ENCODE measurements around the gene SLC35C1.

The SLC35C1 gene

GRCh38 chr11:45847911-45848316 lies 43.0 kb downstream of the SLC35C1 start:
- no peaks in the 10 kb centered on the region for H3K27me3 ChIP-seq (ENCODE audit: low read depth)
- H3K36me3 ChIP-seq (replicated peaks): no peaks in the 10 kb centered on the region
- H3K4me1 ChIP-seq: peaks cover 22% of the 10 kb centered on the region
- peak overlapping the region; percentile 87 for H3K4me3 ChIP-seq
- no peaks in the 10 kb centered on the region for H3K9me3 ChIP-seq
- in situ Hi-C loops (cut with MboI; ENCODE audit: low sequenced_read_pairs): no loop called here
- peak in 1 of 2 experiments; percentile 49 for DNase-seq (ENCODE audit: low spot score in 2 of 2)

GRCh38 chr11:45848654-45849081 lies 43.7 kb downstream of the SLC35C1 start:
- Histone ChIP-seq H3K9me3 (no peaks in the 10 kb centered on the region), H3K36me3 (replicated peaks) (no peaks in the 10 kb centered on the region), H3K4me3 (peak overlapping the region; percentile 87), H3K27me3 (ENCODE audit: low read depth) (no peaks in the 10 kb centered on the region), H3K4me1 (peaks cover 24% of the 10 kb centered on the region)
- no peak for DNase-seq (ENCODE audit: low spot score in 2 of 2)
- in situ Hi-C loops (cut with MboI; ENCODE audit: low sequenced_read_pairs): no loop called here

- DNase-seq (ENCODE audit: low spot score in 2 of 2): no peak
- no peaks in the 10 kb centered on the region for H3K9me3 ChIP-seq
- in situ Hi-C loops (cut with MboI; ENCODE audit: low sequenced_read_pairs): no loop called here
- no peaks in the 10 kb centered on the region for H3K36me3 ChIP-seq (replicated peaks)
- H3K4me1 ChIP-seq: peaks cover 24% of the 10 kb centered on the region
- no peak overlapping the region for H3K4me3 ChIP-seq
- no peaks in the 10 kb centered on the region for H3K27me3 ChIP-seq (ENCODE audit: low read depth)
These were observed 45.5 kb downstream of the SLC35C1 start for GRCh38 chr11:45850446-45850845.

GRCh38 chr11:45851228-45851627 lies 46.3 kb downstream of the SLC35C1 start:
- in situ Hi-C loops (cut with MboI; ENCODE audit: low sequenced_read_pairs): no loop called here
- no peak for DNase-seq (ENCODE audit: low spot score in 2 of 2)

GRCh38 chr11:45852018-45852711 lies 47.2 kb downstream of the SLC35C1 start:
- peak in 1 of 2 experiments; percentile 12 for DNase-seq (ENCODE audit: low spot score in 2 of 2)
- H3K4me1 ChIP-seq: peaks cover 20% of the 10 kb centered on the region
- in situ Hi-C loops (cut with MboI; ENCODE audit: low sequenced_read_pairs): no loop called here

More at GRCh38 chr11:45851228-45851627, 46.3 kb downstream of the SLC35C1 start:
- Histone ChIP-seq H3K27me3 (ENCODE audit: low read depth) (no peaks in the 10 kb centered on the region), H3K4me1 (peaks cover 24% of the 10 kb centered on the region), H3K4me3 (no peak overlapping the region), H3K36me3 (replicated peaks) (no peaks in the 10 kb centered on the region), H3K9me3 (no peaks in the 10 kb centered on the region)

GRCh38 chr11:45852712-45853101 lies 47.8 kb downstream of the SLC35C1 start:
- Histone ChIP-seq H3K4me1 (peaks cover 20% of the 10 kb centered on the region), H3K36me3 (replicated peaks) (peaks cover 9% of the 10 kb centered on the region), H3K27me3 (ENCODE audit: low read depth) (no peaks in the 10 kb centered on the region), H3K4me3 (no peak overlapping the region), H3K9me3 (no peaks in the 10 kb centered on the region)
- DNase-seq (ENCODE audit: low spot score in 2 of 2): no peak
- in situ Hi-C loops (cut with MboI; ENCODE audit: low sequenced_read_pairs): no loop called here

More at GRCh38 chr11:45852018-45852711, 47.2 kb downstream of the SLC35C1 start:
- no peak overlapping the region for H3K4me3 ChIP-seq
- peaks cover 5% of the 10 kb centered on the region for H3K36me3 ChIP-seq (replicated peaks)
- no peaks in the 10 kb centered on the region for H3K27me3 ChIP-seq (ENCODE audit: low read depth)
- no peaks in the 10 kb centered on the region for H3K9me3 ChIP-seq

GRCh38 chr11:45853332-45854219 lies 48.6 kb downstream of the SLC35C1 start:
- no peaks in the 10 kb centered on the region for H3K9me3 ChIP-seq
- in situ Hi-C loops (cut with MboI; ENCODE audit: low sequenced_read_pairs): no loop called here
- no peak overlapping the region for H3K4me3 ChIP-seq
- peaks cover 10% of the 10 kb centered on the region for H3K36me3 ChIP-seq (replicated peaks)
- peaks cover 20% of the 10 kb centered on the region for H3K4me1 ChIP-seq
- no peaks in the 10 kb centered on the region for H3K27me3 ChIP-seq (ENCODE audit: low read depth)
- DNase-seq (ENCODE audit: low spot score in 2 of 2): no peak

- in situ Hi-C loops (cut with MboI; ENCODE audit: low sequenced_read_pairs): no loop called here
- peaks cover 20% of the 10 kb centered on the region for H3K4me1 ChIP-seq
- H3K36me3 ChIP-seq (replicated peaks): peaks cover 10% of the 10 kb centered on the region
These were observed 50.4 kb downstream of the SLC35C1 start for GRCh38 chr11:45855308-45855707.

GRCh38 chr11:45856044-45856468 lies 51.1 kb downstream of the SLC35C1 start:
- DNase-seq (ENCODE audit: low spot score in 2 of 2): no peak
- H3K9me3 ChIP-seq: no peaks in the 10 kb centered on the region
- peaks cover 20% of the 10 kb centered on the region for H3K4me1 ChIP-seq
- in situ Hi-C loops (cut with MboI; ENCODE audit: low sequenced_read_pairs): no loop called here
- H3K36me3 ChIP-seq (replicated peaks): peaks cover 12% of the 10 kb centered on the region
- H3K27me3 ChIP-seq (ENCODE audit: low read depth): no peaks in the 10 kb centered on the region
- no peak overlapping the region for H3K4me3 ChIP-seq

More at GRCh38 chr11:45855308-45855707, 50.4 kb downstream of the SLC35C1 start:
- DNase-seq (ENCODE audit: low spot score in 2 of 2): no peak
- no peaks in the 10 kb centered on the region for H3K27me3 ChIP-seq (ENCODE audit: low read depth)
- no peak overlapping the region for H3K4me3 ChIP-seq
- H3K9me3 ChIP-seq: no peaks in the 10 kb centered on the region

- in situ Hi-C loops (cut with MboI; ENCODE audit: low sequenced_read_pairs): no loop called here
- no peaks in the 10 kb centered on the region for H3K9me3 ChIP-seq
- no peak for DNase-seq (ENCODE audit: low spot score in 2 of 2)
- H3K36me3 ChIP-seq (replicated peaks): peaks cover 28% of the 10 kb centered on the region
- peaks cover 5% of the 10 kb centered on the region; the same call in 1 of the 2 replicates for H3K4me1 ChIP-seq
- no peaks in the 10 kb centered on the region for H3K27me3 ChIP-seq (ENCODE audit: low read depth)
- no peak overlapping the region for H3K4me3 ChIP-seq
These were observed 53.1 kb downstream of the SLC35C1 start for GRCh38 chr11:45857961-45858474.

- H3K4me3 ChIP-seq: no peak overlapping the region
- in situ Hi-C loops (cut with MboI; ENCODE audit: low sequenced_read_pairs): no loop called here
- H3K36me3 ChIP-seq (replicated peaks): peaks cover 36% of the 10 kb centered on the region
These were observed 53.9 kb downstream of the SLC35C1 start for GRCh38 chr11:45858751-45859398.

GRCh38 chr11:45859661-45860140 lies 54.8 kb downstream of the SLC35C1 start:
- no peaks in the 10 kb centered on the region for H3K4me1 ChIP-seq
- no peak for DNase-seq (ENCODE audit: low spot score in 2 of 2)
- peaks cover 37% of the 10 kb centered on the region for H3K36me3 ChIP-seq (replicated peaks)

More at GRCh38 chr11:45858751-45859398, 53.9 kb downstream of the SLC35C1 start:
- DNase-seq (ENCODE audit: low spot score in 2 of 2): no peak
- Histone ChIP-seq H3K27me3 (ENCODE audit: low read depth) (no peaks in the 10 kb centered on the region), H3K9me3 (no peaks in the 10 kb centered on the region), H3K4me1 (no peaks in the 10 kb centered on the region)

GRCh38 chr11:45860348-45860747 lies 55.4 kb downstream of the SLC35C1 start:
- peaks cover 37% of the 10 kb centered on the region for H3K36me3 ChIP-seq (replicated peaks)
- H3K4me3 ChIP-seq: no peak overlapping the region
- DNase-seq (ENCODE audit: low spot score in 2 of 2): no peak
- in situ Hi-C loops (cut with MboI; ENCODE audit: low sequenced_read_pairs): no loop called here
- H3K4me1 ChIP-seq: no peaks in the 10 kb centered on the region
- no peaks in the 10 kb centered on the region for H3K27me3 ChIP-seq (ENCODE audit: low read depth)
- H3K9me3 ChIP-seq: no peaks in the 10 kb centered on the region

More at GRCh38 chr11:45859661-45860140, 54.8 kb downstream of the SLC35C1 start:
- Histone ChIP-seq H3K27me3 (ENCODE audit: low read depth) (no peaks in the 10 kb centered on the region), H3K9me3 (no peaks in the 10 kb centered on the region), H3K4me3 (no peak overlapping the region)
- in situ Hi-C loops (cut with MboI; ENCODE audit: low sequenced_read_pairs): no loop called here

Data from HAP-1 (cell line).